ENCODE data around the gene ZNF76. TPM values are rescaled to one million over a fixed set of nuclear protein-coding genes. Genes with fewer than 3 reads are reported as not detected.

The ZNF76 gene
- total and polyA plus RNA-seq, 4 donors: 10.6 to 18.4 (median 12.4) TPM

DNA sequence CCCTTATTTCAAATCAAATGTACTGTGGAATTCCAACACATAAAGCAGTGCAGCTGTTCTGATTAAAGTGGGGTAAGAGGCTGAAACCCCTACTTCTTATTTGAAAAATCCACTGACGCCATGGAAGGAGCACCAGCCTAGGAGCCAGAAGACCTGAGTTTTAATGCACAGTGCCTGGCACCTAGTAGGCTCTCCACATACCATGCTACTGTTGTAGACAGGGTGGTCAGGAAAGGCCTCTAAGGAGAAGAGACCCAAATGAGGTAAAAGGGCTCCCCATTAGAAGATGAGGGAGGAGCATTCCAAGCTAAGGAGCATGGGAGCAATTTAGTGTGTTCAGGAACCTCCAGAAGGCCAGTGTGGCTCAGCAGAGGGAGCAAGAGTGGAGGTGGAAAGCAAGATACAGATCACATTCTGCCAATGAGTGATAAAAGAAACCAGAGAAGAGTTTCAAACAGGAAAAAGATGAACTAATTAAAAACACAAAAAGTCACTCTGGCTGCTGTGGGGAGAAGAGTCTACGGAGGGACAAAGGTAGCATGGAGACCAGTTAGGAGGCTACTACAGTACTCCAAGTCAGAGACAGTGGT is 11.8 kb upstream of the ZNF76 start (continued):
- TF ChIP-seq, protein P1, sequence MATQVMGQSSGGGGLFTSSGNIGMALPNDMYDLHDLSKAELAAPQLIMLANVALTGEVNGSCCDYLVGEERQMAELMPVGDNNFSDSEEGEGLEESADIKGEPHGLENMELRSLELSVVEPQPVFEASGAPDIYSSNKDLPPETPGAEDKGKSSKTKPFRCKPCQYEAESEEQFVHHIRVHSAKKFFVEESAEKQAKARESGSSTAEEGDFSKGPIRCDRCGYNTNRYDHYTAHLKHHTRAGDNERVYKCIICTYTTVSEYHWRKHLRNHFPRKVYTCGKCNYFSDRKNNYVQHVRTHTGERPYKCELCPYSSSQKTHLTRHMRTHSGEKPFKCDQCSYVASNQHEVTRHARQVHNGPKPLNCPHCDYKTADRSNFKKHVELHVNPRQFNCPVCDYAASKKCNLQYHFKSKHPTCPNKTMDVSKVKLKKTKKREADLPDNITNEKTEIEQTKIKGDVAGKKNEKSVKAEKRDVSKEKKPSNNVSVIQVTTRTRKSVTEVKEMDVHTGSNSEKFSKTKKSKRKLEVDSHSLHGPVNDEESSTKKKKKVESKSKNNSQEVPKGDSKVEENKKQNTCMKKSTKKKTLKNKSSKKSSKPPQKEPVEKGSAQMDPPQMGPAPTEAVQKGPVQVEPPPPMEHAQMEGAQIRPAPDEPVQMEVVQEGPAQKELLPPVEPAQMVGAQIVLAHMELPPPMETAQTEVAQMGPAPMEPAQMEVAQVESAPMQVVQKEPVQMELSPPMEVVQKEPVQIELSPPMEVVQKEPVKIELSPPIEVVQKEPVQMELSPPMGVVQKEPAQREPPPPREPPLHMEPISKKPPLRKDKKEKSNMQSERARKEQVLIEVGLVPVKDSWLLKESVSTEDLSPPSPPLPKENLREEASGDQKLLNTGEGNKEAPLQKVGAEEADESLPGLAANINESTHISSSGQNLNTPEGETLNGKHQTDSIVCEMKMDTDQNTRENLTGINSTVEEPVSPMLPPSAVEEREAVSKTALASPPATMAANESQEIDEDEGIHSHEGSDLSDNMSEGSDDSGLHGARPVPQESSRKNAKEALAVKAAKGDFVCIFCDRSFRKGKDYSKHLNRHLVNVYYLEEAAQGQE (IDR thresholded peaks at IDR 0.05): no peak
- no peak for TF ChIP-seq HNF4A (conservative IDR thresholded peaks at IDR 0.05)
- TF ChIP-seq SP1 (IDR thresholded peaks at IDR 0.05): no peak
- TF ChIP-seq TAF1 (conservative IDR thresholded peaks at IDR 0.05): no peak
- TF ChIP-seq JUND (IDR thresholded peaks at IDR 0.05): no peak
- no peak for TF ChIP-seq FOXA1 (IDR thresholded peaks at IDR 0.05)
- TF ChIP-seq FOXA2 (IDR thresholded peaks at IDR 0.05): no peak
- TF ChIP-seq GABPA (IDR thresholded peaks at IDR 0.05 in 1 of 2, conservative IDR thresholded peaks at IDR 0.05 in 1 of 2): no peak
- no peak for TF ChIP-seq HNF4G (IDR thresholded peaks at IDR 0.05)
- TF ChIP-seq NR2F2 (IDR thresholded peaks at IDR 0.05): no peak

DNA sequence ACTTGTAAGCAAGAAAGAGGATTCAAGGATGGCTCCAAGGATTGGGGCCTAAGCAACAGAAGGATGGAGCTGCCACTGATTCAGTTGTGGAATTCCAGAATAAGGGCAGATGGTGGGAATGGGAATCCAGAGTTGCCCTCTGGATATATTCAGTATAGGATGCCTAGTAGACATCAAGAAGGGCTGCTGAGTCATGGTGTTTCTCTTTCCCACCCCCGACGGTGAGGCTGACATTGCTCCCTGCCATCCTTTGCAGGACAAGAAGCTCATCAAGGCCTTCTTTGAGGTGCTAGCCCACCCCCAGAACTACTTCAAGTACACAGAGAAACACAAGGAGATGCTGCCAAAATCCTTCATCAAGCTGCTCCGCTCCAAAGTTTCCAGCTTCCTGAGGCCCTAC is 11.2 kb upstream of the ZNF76 start:
- Histone ChIP-seq H3K4me1 (ENCODE audit: control insufficient read depth in 4 of 4, insufficient read depth in 4 of 4, low read length in 3 of 4) (no peaks in the 10 kb centered on the region), H3K9me3 (ENCODE audit: control insufficient read depth in 4 of 4, low read length in 3 of 4) (no peaks in the 10 kb centered on the region), H3K27ac (ENCODE audit: low read depth in 1 of 2, low read length in 2 of 2) (no peak overlapping the region), H3K9ac (ENCODE audit: low read depth in 1 of 2, low read length in 2 of 2) (no peak overlapping the region), H3K27me3 (ENCODE audit: control insufficient read depth in 4 of 4, insufficient read depth in 4 of 4, low read length in 3 of 4) (no peaks in the 10 kb centered on the region), H3K36me3 (ENCODE audit: control insufficient read depth in 4 of 4, insufficient read depth in 3 of 4, low read depth in 1 of 4, low read length in 3 of 4) (no peaks in the 10 kb centered on the region), H3K4me3 (ENCODE audit: low read depth in 1 of 3, low read length in 3 of 3) (no peak overlapping the region)
- no peak for DNase-seq (ENCODE audit: low spot score)
- TF ChIP-seq FOXA2 (IDR thresholded peaks at IDR 0.05): no peak
- TF ChIP-seq, protein P2, sequence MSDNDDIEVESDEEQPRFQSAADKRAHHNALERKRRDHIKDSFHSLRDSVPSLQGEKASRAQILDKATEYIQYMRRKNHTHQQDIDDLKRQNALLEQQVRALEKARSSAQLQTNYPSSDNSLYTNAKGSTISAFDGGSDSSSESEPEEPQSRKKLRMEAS (IDR thresholded peaks at IDR 0.05): no peak
- no peak for TF ChIP-seq HNF4A (conservative IDR thresholded peaks at IDR 0.05)
- no peak for TF ChIP-seq NR2F2 (IDR thresholded peaks at IDR 0.05)
- no peak for TF ChIP-seq TAF1 (conservative IDR thresholded peaks at IDR 0.05)
- TF ChIP-seq, protein P3, sequence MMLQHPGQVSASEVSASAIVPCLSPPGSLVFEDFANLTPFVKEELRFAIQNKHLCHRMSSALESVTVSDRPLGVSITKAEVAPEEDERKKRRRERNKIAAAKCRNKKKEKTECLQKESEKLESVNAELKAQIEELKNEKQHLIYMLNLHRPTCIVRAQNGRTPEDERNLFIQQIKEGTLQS (IDR thresholded peaks at IDR 0.05): no peak
- TF ChIP-seq, protein P4, sequence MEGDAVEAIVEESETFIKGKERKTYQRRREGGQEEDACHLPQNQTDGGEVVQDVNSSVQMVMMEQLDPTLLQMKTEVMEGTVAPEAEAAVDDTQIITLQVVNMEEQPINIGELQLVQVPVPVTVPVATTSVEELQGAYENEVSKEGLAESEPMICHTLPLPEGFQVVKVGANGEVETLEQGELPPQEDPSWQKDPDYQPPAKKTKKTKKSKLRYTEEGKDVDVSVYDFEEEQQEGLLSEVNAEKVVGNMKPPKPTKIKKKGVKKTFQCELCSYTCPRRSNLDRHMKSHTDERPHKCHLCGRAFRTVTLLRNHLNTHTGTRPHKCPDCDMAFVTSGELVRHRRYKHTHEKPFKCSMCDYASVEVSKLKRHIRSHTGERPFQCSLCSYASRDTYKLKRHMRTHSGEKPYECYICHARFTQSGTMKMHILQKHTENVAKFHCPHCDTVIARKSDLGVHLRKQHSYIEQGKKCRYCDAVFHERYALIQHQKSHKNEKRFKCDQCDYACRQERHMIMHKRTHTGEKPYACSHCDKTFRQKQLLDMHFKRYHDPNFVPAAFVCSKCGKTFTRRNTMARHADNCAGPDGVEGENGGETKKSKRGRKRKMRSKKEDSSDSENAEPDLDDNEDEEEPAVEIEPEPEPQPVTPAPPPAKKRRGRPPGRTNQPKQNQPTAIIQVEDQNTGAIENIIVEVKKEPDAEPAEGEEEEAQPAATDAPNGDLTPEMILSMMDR (IDR thresholded peaks at IDR 0.05; ENCODE audit: low read depth, low read length, missing input control): no peak
- no peak for TF ChIP-seq GABPA (IDR thresholded peaks at IDR 0.05 in 1 of 2, conservative IDR thresholded peaks at IDR 0.05 in 1 of 2)
- no peak for TF ChIP-seq SP1 (IDR thresholded peaks at IDR 0.05)
- no peak for TF ChIP-seq YY1 (IDR thresholded peaks at IDR 0.05)
- no peak for TF ChIP-seq EGR1 (IDR thresholded peaks at IDR 0.05; ENCODE audit: low read depth in 2 of 2)
- no peak for TF ChIP-seq FOXA1 (IDR thresholded peaks at IDR 0.05)
- TF ChIP-seq RXRA (IDR thresholded peaks at IDR 0.05): no peak
- TF ChIP-seq, protein P1 (IDR thresholded peaks at IDR 0.05): no peak
- TF ChIP-seq, protein P5, sequence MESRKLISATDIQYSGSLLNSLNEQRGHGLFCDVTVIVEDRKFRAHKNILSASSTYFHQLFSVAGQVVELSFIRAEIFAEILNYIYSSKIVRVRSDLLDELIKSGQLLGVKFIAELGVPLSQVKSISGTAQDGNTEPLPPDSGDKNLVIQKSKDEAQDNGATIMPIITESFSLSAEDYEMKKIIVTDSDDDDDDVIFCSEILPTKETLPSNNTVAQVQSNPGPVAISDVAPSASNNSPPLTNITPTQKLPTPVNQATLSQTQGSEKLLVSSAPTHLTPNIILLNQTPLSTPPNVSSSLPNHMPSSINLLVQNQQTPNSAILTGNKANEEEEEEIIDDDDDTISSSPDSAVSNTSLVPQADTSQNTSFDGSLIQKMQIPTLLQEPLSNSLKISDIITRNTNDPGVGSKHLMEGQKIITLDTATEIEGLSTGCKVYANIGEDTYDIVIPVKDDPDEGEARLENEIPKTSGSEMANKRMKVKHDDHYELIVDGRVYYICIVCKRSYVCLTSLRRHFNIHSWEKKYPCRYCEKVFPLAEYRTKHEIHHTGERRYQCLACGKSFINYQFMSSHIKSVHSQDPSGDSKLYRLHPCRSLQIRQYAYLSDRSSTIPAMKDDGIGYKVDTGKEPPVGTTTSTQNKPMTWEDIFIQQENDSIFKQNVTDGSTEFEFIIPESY (IDR thresholded peaks at IDR 0.05): no peak
- TF ChIP-seq HNF4G (IDR thresholded peaks at IDR 0.05): no peak
- TF ChIP-seq JUND (IDR thresholded peaks at IDR 0.05): no peak
- WGBS: 59% methylated on average over 3 of the region's 3 CpGs

All from liver (tissue), 9 donors.